DOHH2 (cell line): ENCODE results near the gene AUTS2.

ENCODE experiments used
- H3F3A ChIP-seq: fragments of 200-600 bp; sonication (generic), shearing (Covaris generic); 2 replicates; pipeline ENCODE4 v1.6.0; 2016; ENCODE audit warnings: antibody characterized with exemption, mild to moderate bottlenecking; ENCODE audit not compliant: control insufficient read depth, insufficient read depth
- H3K27ac ChIP-seq: fragments of 200-600 bp; sonication (generic); 2 replicates; pipeline ENCODE4 v1.5.1; 2014; ENCODE audit warnings: low read depth, mild to moderate bottlenecking, low read length, moderate library complexity
- H3K27me3 ChIP-seq: fragments of 200-600 bp; sonication (generic); 2 replicates; pipeline ENCODE4 v1.6.1; 2014; ENCODE audit warnings: mild to moderate bottlenecking, low read length, mixed read lengths; ENCODE audit not compliant: control insufficient read depth
- H3K36me3 ChIP-seq: fragments of 200-600 bp; sonication (generic); 2 replicates; pipeline ENCODE4 v1.6.1; 2014; ENCODE audit warnings: mild to moderate bottlenecking, low read length, moderate library complexity, mixed read lengths; ENCODE audit not compliant: control insufficient read depth
- H3K4me1 ChIP-seq: fragments of 200-600 bp; sonication (generic); 2 replicates; pipeline ENCODE4 v1.6.1; 2014; ENCODE audit warnings: mild to moderate bottlenecking, low read length, mixed read lengths; ENCODE audit not compliant: control insufficient read depth
- H3K4me2 ChIP-seq: fragments of 200-600 bp; sonication (generic); 2 replicates; pipeline ENCODE4 v1.6.0; 2014; ENCODE audit warnings: mild to moderate bottlenecking, low read length, moderate library complexity
- H3K4me3 ChIP-seq: fragments of 200-600 bp; sonication (generic); 2 replicates; pipeline ENCODE4 v1.5.1; 2014; ENCODE audit warnings: mild to moderate bottlenecking, low read length, mixed read lengths
- H3K79me2 ChIP-seq: fragments of 200-600 bp; sonication (generic); 2 replicates; pipeline ENCODE4 v1.6.1; 2014; ENCODE audit warnings: mild to moderate bottlenecking, low read length, mixed read lengths; ENCODE audit not compliant: control insufficient read depth
- H3K9me2 ChIP-seq: fragments of 200-600 bp; sonication (generic); replicated peaks from 2 replicates; pipeline ENCODE4 v1.6.1; 2014; ENCODE audit warnings: mild to moderate bottlenecking, low read length, mixed read lengths; ENCODE audit not compliant: control insufficient read depth
- H3K9me3 ChIP-seq: fragments of 200-600 bp; sonication (generic); 2 replicates; pipeline ENCODE4 v1.6.1; 2014; ENCODE audit warnings: antibody characterized with exemption, low read length, mixed read lengths; ENCODE audit not compliant: control insufficient read depth, insufficient read depth
- H4K20me1 ChIP-seq: fragments of 200-600 bp; sonication (generic); 2 replicates; pipeline ENCODE4 v1.6.0; 2014; ENCODE audit warnings: low read depth, mild to moderate bottlenecking, antibody characterized with exemption, low read length, moderate library complexity; ENCODE audit not compliant: control insufficient read depth, insufficient read depth
- EZH2phosphoT487 ChIP-seq: fragments of 200-600 bp; sonication (generic); IDR thresholded peaks from 2 replicates; pipeline ENCODE4 v1.6.1; 2017; ENCODE audit warnings: borderline replicate concordance, mild to moderate bottlenecking, antibody characterized with exemption, low read length, moderate library complexity, mixed read lengths
- TF ChIP-seq, protein P1 (sequence below): fragments of 200-600 bp; sonication (generic); IDR thresholded peaks from one replicate; pipeline ENCODE4 v1.5.1; 2014; ENCODE audit warnings: antibody characterized with exemption, mild to moderate bottlenecking, low read depth, low read length; ENCODE audit not compliant: poor library complexity, severe bottlenecking

AUTS2 gene

DNA sequence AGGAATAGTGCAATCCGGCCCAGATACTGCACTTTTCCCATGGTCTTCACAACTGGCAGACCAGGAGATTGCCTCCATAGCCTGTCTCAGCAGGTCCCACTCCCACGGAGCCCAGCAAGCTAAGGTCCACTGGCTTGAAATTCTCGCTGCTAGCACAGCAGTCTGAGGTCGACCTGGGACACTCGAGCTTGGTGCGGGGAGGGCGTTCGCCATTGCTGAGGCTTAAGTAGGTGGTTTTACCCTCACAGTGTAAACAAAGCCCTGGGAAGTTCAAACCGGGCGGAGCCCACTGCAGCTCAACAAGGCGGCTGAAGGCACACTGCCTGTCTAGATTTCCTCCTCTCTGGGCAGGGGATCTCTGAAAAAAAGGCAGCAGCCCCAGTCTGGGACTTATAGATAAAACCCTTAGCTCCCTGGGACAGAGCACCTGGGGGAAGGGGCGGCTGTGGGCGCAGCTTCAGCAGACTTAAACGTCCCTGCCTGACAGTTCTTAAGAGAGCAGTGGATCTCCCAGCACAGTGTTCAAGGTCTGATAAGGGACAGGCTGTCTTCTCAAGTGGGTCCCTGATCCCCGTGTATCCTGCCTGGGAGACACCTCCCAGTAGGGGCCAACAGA is 1240.1 kb downstream of the AUTS2 start:
- no peaks in the 10 kb centered on the region for H3K79me2 ChIP-seq
- no peaks in the 10 kb centered on the region for H3K4me1 ChIP-seq
- no peaks in the 10 kb centered on the region for H3K9me2 ChIP-seq
- H3K27ac ChIP-seq, result no peak overlapping the region
- no peaks in the 10 kb centered on the region for H3K36me3 ChIP-seq
- H3K4me2 ChIP-seq, result no peak overlapping the region
- H4K20me1 ChIP-seq, result no peaks in the 10 kb centered on the region
- no peaks in the 10 kb centered on the region for H3K27me3 ChIP-seq
- H3K4me3 ChIP-seq, result no peak overlapping the region
- no peak for TF ChIP-seq EZH2phosphoT487
- TF ChIP-seq, protein P1, sequence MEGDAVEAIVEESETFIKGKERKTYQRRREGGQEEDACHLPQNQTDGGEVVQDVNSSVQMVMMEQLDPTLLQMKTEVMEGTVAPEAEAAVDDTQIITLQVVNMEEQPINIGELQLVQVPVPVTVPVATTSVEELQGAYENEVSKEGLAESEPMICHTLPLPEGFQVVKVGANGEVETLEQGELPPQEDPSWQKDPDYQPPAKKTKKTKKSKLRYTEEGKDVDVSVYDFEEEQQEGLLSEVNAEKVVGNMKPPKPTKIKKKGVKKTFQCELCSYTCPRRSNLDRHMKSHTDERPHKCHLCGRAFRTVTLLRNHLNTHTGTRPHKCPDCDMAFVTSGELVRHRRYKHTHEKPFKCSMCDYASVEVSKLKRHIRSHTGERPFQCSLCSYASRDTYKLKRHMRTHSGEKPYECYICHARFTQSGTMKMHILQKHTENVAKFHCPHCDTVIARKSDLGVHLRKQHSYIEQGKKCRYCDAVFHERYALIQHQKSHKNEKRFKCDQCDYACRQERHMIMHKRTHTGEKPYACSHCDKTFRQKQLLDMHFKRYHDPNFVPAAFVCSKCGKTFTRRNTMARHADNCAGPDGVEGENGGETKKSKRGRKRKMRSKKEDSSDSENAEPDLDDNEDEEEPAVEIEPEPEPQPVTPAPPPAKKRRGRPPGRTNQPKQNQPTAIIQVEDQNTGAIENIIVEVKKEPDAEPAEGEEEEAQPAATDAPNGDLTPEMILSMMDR, result no peak
- H3K9me3 ChIP-seq, result no peaks in the 10 kb centered on the region
- no peaks in the 10 kb centered on the region for H3F3A ChIP-seq
